NCI-H1092 (cell line): ENCODE data around the gene NFE2L3.
A peak's percentile ranks its signal among the peaks of the same experiment; 100 is the strongest.
"Not testable (repeated sequence)": the region's sequence is repeated elsewhere in the genome, so short reads cannot be mapped to it uniquely, and the experiment has no call there.

ENCODE experiments used
- DNase-seq: peaks from one replicate; lab custom pipeline; 2025; lab: John Stamatoyannopoulos, UW

NFE2L3 gene

DNA sequence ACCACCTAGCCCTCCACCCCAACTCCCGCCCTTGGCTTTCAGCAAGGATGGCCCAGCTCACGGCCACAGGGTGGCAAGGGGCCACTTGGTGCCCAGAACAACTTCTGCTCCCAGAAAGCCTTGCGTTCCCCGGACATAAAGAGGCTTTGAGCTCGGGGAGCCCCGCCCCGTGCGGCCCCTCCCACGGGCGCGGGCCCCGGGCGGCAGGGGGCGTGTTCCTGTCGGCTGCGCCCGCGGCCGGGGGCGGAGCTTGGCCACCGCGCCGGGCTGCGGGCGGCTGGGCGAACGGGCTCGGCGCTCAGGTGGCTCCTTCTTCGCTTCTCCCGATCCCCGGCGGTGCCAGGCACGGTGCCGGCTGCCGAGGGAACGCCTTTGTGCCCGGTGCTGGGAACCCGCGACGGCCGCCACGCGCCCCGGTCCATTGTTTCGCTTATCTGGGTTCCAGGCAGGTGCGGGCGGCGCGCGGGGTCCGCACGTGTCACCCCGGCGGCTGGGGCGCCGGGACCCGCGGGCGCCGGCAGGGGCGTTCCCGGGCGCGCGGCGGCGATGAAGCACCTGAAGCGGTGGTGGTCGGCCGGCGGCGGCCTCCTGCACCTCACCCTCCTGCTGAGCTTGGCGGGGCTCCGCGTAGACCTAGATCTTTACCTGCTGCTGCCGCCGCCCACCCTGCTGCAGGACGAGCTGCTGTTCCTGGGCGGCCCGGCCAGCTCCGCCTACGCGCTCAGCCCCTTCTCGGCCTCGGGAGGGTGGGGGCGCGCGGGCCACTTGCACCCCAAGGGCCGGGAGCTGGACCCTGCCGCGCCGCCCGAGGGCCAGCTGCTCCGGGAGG is at the start of gene NFE2L3:
Gene NFE2L3 (plus strand): TSS at position 246 of the 829 bp plus-strand sequence. CDS start 301 bp downstream, at position 547.
- peak; percentile 79 for DNase-seq

DNA sequence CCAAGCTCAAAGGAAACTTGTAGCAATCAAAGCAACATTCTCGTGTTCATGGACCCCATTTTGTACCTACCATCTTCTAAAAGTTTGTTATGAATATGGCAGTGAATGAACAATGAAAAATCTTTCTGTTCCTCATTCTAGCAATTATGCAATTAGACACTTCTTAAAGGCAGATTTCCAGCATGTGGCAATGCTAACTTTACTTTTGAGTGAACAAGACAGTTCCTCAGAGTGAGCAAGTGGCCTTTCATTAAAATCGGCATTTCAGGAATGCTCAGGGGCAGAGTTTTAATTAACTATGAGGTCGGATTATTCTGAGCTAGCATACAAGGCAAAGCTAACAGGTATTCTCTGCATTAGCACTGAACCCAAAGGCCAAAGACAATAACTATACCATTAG is 48.4 kb upstream of the NFE2L3 start:
- DNase-seq = no peak

DNA sequence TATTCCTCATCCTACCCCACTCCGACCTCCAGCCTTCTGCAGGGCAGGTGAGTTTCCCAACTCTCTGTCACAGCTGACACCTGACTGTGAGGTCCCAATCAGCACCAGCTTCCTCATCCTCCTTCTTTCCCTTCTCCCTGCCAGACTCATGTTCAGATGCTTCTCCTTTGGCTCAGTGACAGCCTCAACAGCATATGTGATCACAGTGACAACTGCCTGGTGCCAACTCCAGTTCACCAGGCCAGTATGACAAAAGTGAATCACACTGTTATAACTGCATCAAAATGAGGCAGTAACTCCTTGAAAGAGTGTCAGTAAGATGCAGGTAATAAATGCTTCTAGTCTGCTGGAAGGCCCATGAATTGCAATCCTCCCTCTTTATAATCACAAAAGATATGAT is 46.8 kb upstream of the NFE2L3 start:
- no peak for DNase-seq

DNA sequence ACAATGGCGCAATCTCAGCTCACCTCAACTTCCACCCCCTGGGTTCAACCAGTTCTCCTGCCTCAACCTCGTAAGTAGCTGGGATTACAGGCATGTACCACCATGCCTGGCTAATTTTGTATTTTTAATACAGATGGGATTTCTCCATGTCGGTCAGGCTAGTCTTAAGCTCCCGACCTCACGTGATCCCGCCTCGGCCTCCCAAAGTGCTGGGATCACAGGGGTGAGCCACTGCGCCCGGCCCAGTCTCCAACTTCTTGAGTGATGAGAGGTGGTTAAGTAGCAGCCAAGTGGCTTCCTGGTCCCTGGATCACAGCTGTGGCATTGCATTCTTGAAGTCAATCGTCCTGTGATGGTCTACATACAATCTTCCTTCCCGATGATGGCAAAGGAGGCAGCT is 46.1 kb upstream of the NFE2L3 start:
- no peak for DNase-seq

DNA sequence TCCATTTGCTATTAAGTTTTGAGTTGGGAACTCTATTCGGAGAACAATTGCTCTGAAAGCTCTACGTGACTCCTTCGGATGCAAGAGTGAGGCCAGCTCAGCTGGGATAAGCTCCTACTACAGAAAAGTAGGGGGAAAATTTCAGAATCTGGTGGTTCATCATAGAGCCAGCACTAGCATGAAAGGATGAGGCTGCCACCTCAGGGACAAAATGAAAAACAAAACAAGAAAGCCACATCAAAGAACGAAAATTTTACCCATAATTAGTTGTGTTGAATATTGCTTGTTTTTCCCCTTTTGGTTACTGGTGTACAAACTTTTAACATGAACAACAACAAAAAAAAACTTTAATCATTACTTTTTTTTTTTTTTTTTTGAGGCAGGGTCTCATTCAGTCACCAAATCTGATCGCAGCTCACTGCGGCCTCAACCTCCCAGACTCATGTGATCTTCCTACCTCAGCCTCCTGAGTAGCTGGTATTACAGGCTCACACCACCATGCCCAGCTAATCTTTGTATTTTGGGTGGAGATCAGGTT is 39.7 kb upstream of the NFE2L3 start:
- DNase-seq = no peak

DNA sequence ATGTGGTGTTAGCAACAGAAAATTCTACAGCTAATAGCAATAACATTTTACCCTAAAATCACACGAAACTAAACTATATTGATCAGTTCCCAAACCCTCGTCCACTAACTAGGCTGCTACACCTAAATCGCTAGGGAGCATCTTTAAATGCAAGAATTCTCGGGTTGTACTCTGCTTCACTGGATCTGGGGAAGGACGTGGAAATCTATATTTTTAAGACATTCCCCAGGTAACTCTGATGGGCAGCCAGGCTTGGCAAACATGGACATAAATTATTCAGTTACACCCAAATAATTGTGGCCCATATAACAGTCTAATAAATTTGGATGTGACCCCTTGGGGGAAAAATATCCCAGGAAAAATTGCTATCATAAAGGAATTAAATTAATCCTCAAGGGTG is 36.3 kb upstream of the NFE2L3 start:
- no peak for DNase-seq

DNA sequence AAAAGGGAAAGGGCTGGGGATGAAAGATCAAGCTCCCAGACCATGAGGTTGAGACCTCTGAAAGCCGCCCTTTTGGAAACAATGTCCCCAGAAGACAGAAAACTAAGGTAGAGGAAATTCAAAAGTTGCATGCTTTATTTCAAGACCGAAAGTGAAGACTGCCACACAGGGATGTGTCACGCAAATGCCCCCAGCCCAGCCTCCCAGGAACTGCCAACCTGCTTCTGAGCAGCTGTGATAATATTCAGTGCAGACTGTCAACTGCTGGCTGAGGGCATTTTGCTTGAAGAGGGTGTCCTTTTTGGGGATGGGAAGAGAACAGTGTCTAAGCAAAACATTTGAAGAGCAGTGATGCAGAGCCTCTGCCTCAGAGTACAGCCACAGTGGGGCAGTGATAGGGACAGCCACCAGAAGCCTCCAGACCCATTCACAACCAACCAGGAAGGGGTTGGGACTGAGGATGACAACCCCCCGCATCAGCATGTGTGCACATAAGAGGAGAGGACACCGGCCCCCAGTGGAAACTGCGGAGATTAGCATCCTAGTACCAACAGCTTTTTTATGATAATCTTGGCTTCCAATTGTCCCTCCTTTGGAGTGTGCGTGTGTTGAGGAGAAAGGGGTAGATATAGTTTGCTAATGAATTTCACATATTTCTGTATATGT is 34.7 kb upstream of the NFE2L3 start:
- no peak for DNase-seq

- DNase-seq = no peak
Measured at GRCh38 chr7:26117970-26118369, 34.0 kb upstream of the NFE2L3 start.

- DNase-seq = no peak
Measured at GRCh38 chr7:26122745-26123144, 29.3 kb upstream of the NFE2L3 start.

- DNase-seq = not testable (repeated sequence)
Measured at GRCh38 chr7:26124775-26125174, 27.2 kb upstream of the NFE2L3 start.

DNA sequence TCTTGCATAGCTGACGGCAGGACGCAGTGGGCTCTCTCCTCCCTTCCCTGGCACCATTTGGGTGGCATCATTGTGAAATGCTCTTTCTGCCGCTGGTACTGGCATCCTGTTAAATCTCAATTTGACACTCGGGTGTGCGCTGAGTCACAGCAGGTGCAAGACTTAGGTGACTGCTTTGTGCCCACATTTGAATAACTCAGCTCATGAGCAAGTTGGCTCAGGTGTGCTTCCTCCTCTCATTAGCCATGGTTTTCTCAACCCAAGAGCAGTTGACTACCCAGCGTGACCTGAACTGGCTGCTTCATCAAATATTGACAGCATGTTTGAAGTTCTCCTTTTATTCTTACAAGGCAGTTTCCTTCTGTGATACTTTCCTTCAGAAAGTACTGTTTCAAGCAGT is 24.6 kb upstream of the NFE2L3 start:
- no peak for DNase-seq

DNA sequence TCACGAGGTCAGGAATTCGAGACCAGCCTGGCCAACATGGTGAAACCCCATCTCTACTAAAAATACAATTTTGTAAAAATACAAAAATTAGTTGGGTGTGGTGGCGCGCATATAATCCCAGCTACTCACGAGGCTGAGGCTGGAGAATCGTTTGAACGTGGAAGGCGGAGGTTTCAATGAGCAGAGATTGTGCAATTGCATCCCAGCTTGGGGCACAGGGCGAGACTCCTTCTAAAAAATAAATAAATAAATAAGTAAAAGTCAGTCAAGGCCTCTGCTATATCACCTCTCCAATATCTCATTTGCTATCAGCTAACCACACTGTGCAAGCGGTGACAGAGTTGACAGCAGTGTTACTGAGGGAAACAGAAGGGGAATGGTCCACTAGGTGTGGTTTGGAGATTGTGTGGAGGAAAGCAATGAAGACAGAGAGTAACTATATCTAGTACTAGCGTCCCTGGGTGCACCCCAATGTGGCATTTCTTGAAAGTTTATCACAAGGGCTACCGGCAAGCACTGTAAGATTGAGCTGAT is 20.9 kb upstream of the NFE2L3 start:
- no peak for DNase-seq

- no peak for DNase-seq
Measured at GRCh38 chr7:26135076-26135475, 16.9 kb upstream of the NFE2L3 start.

DNA sequence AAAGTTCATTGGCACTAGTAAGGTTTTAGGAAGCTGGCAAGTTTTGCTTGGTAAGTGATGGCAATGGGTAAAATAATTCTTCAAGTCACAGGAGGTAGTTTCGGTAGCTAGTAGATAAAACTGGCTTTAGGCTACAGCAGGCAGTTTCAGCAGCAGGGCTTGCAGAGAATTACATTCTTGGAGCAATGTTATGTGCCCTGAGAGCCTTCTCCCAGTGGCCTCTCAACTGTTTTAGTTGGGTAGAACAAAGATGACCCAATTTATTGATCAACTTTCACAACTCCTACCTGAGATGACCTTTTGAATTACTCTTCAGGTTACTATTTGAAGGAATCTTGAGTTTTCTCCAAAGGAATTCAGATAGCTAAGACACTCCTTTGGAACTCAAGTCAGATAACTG is 16.4 kb upstream of the NFE2L3 start:
- DNase-seq = no peak

GRCh38 chr7:26136831-26137230 is 15.2 kb upstream of the NFE2L3 start:
- DNase-seq = no peak

DNA sequence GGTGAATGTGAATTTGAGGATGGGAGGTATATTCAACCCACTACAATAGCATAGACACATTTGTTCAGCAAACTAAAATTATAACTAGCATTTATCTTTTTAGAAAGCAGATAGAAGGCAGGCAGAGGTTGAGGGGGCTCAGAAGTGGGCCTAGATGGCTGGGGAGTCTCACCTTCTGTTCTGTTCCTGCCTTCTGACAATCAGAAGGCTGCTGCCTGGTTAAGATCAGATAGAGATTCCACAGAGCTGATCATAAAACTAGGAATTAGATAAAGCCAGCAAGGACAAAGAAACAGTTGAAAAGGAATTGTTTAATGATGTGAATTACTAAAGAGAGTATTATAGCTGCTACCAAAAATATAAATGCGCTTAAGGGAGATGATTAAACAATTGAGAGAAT is 11.6 kb upstream of the NFE2L3 start:
- DNase-seq = no peak

- DNase-seq = no peak
Measured at GRCh38 chr7:26141077-26141476, 10.9 kb upstream of the NFE2L3 start.

- DNase-seq = no peak
Measured at GRCh38 chr7:26143298-26144048, 8.5 kb upstream of the NFE2L3 start.

DNA sequence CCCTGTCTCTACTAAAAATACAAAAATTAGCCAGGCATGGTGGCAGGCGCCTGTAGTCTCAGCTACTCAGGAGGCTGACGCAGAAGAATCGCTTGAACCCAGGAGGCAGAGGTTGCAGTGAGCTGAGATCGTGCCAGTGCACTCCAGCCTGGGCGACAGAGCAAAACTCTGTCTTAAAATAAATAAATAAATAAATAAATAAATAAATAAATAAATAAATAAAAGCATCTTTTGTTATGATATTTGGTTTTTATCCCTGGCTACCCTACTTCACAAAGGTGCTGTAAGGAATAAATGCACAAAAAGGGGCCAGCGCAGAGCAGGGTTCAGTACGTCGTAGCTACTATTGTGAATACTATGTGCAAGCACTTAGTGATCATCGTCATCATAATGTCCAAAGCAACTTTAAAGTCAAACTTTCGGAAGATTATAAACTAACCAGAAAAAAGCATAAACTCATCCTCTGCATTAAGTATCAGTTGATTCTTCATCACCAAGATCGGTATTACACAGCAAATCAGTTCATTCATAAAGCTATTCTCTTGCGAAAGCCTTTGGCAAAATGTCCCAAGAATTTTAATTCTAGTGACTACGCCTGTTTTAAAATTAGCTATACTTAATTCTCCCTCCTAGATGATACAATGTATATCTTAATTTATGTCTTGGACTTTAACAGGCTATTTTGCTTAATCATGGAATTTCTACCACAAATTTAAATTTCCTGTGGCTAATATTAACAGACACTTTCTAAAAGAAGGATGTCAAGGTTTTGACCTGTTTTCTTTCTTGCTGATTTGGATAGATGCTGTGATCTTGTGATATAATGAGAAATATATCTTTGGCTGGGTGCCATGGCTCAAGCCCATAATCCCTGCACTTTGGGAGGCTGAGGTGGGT is 7.6 kb upstream of the NFE2L3 start:
- no peak for DNase-seq

GRCh38 chr7:26145238-26145637 is 6.8 kb upstream of the NFE2L3 start:
- DNase-seq = no peak

DNA sequence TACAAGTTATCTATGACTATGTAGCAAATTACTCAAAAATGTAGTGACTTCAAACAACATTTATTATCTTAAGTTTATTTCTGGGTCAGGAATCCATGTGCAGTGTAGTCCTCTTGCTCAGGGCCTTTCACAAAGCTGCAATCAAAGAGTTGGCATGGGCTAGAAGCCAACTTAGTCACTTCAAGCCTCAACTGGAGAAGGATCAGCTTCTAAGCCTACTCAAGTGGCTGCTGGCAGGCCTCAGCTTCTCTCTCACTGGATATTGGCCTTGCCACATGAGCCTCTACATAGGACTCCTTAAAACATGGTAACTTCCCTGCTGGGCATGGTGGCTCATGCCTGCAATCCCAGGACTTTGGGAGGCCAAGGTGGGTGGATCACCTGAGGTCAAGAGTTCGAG is 5.0 kb upstream of the NFE2L3 start:
- DNase-seq = no peak
